Measurements from ENCODE around the gene PSTPIP2.

DNA sequence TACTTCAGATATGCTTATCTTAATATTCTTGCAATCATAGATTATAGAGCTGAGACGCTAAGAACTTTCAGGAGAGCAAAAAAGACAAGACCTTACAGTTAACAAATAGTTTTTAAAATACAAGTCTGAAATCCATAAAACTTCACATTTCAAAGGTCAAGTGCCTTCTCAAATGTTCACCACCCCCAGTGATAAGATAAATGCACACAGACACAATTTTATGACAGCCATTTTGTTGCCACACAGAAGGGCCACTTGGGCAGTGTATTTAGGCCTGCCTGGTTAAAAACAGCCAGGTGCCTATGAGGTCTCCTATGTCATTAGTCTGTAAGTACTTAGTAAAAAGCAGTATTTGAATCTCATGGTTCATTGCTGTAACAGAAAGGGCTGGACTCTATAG is 8.1 kb upstream of the PSTPIP2 start:
- no peak for TF ChIP-seq CTCF (conservative IDR thresholded peaks at IDR 0.05; ENCODE audit: low read length)
- no peak for TF ChIP-seq EZH2phosphoT487 (IDR thresholded peaks at IDR 0.05; ENCODE audit: borderline replicate concordance)
